GM18873 (cell line): ENCODE results near the gene WBP11.
"Not testable (repeated sequence)": the region's sequence is repeated elsewhere in the genome, so short reads cannot be mapped to it uniquely, and the experiment has no call there.

ENCODE experiments used
- ATAC-seq: cut with Tn5 transposase; IDR thresholded peaks from one replicate; pipeline ENCODE4 v1.9.1; 2021; ENCODE audit warnings: mild to moderate bottlenecking, moderate library complexity, moderate number of reproducible peaks; ENCODE audit not compliant: unreplicated experiment, low FRiP score

WBP11 gene

GRCh38 chr12:14774074-14774905, 29.0 kb downstream of the WBP11 start:
- ATAC-seq: peak; percentile 63

- peak; percentile 17 for ATAC-seq
Observed at GRCh38 chr12:14773685-14774073, 29.6 kb downstream of the WBP11 start.

- ATAC-seq: no peak
Observed at GRCh38 chr12:14772946-14773345, 30.3 kb downstream of the WBP11 start.

- ATAC-seq: no peak
Observed at GRCh38 chr12:14771651-14772137, 31.6 kb downstream of the WBP11 start.

- ATAC-seq: peak; percentile 33
Observed at GRCh38 chr12:14770496-14771461, 32.5 kb downstream of the WBP11 start.

GRCh38 chr12:14769969-14770495, 33.2 kb downstream of the WBP11 start:
- ATAC-seq: peak; percentile 27

GRCh38 chr12:14769466-14769968, 33.8 kb downstream of the WBP11 start:
- ATAC-seq: peak; percentile 4

GRCh38 chr12:14768823-14769405, 34.4 kb downstream of the WBP11 start:
- ATAC-seq: no peak

GRCh38 chr12:14767617-14768016, 35.7 kb downstream of the WBP11 start:
- no peak for ATAC-seq

GRCh38 chr12:14766649-14767215, 36.5 kb downstream of the WBP11 start:
- ATAC-seq: no peak

- ATAC-seq: not testable (repeated sequence)
Observed at GRCh38 chr12:14766020-14766419, 37.3 kb downstream of the WBP11 start.

GRCh38 chr12:14765398-14765797, 37.9 kb downstream of the WBP11 start:
- no peak for ATAC-seq

GRCh38 chr12:14759711-14760280, 43.5 kb downstream of the WBP11 start:
- not testable (repeated sequence) for ATAC-seq

- ATAC-seq: no peak
Observed at GRCh38 chr12:14756334-14757143, 46.7 kb downstream of the WBP11 start.

- no peak for ATAC-seq
Observed at GRCh38 chr12:14751986-14752385, 51.3 kb downstream of the WBP11 start.

GRCh38 chr12:14743061-14743460, 60.2 kb downstream of the WBP11 start:
- ATAC-seq: no peak

- no peak for ATAC-seq
Observed at GRCh38 chr12:14741942-14742341, 61.3 kb downstream of the WBP11 start.

GRCh38 chr12:14741153-14741552, 62.1 kb downstream of the WBP11 start:
- no peak for ATAC-seq

GRCh38 chr12:14736441-14736840, 66.8 kb downstream of the WBP11 start:
- not testable (repeated sequence) for ATAC-seq
